GM21529 (cell line): ENCODE measurements around the gene DYNC2LI1.
"Not testable (repeated sequence)": the region's sequence is repeated elsewhere in the genome, so short reads cannot be mapped to it uniquely, and the experiment has no call there.

Source experiments
- ATAC-seq: cut with Tn5 transposase; IDR thresholded peaks from one replicate; pipeline ENCODE4 v1.9.1; 2021; ENCODE audit not compliant: unreplicated experiment

Gene DYNC2LI1

GRCh38 chr2:43773876-43774613 lies at the start of gene DYNC2LI1:
Gene DYNC2LI1 (plus strand): TSS chr2:43774039. CDS start chr2:43774139, 100 bp downstream.
- peak; percentile 100 for ATAC-seq

- ATAC-seq, result no peak
Measured at GRCh38 chr2:43724728-43725526, 48.9 kb upstream of the DYNC2LI1 start.

GRCh38 chr2:43725711-43726246 lies 48.1 kb upstream of the DYNC2LI1 start:
- ATAC-seq, result no peak

- not testable (repeated sequence) for ATAC-seq
Measured at GRCh38 chr2:43726961-43727633, 46.7 kb upstream of the DYNC2LI1 start.

GRCh38 chr2:43727634-43728014 lies 46.2 kb upstream of the DYNC2LI1 start:
- no peak for ATAC-seq

GRCh38 chr2:43729491-43730174 lies 44.2 kb upstream of the DYNC2LI1 start:
- no peak for ATAC-seq

GRCh38 chr2:43731211-43731610 lies 42.6 kb upstream of the DYNC2LI1 start:
- ATAC-seq, result no peak

- ATAC-seq, result no peak
Measured at GRCh38 chr2:43736637-43737036, 37.2 kb upstream of the DYNC2LI1 start.

GRCh38 chr2:43737097-43737854 lies 36.6 kb upstream of the DYNC2LI1 start:
- ATAC-seq, result no peak

- no peak for ATAC-seq
Measured at GRCh38 chr2:43737855-43738254, 36.0 kb upstream of the DYNC2LI1 start.

- ATAC-seq, result no peak
Measured at GRCh38 chr2:43738257-43738656, 35.6 kb upstream of the DYNC2LI1 start.

GRCh38 chr2:43743706-43744105 lies 30.1 kb upstream of the DYNC2LI1 start:
- no peak for ATAC-seq

- no peak for ATAC-seq
Measured at GRCh38 chr2:43745457-43745856, 28.4 kb upstream of the DYNC2LI1 start.

- ATAC-seq, result no peak
Measured at GRCh38 chr2:43748333-43748732, 25.5 kb upstream of the DYNC2LI1 start.

GRCh38 chr2:43749583-43749982 lies 24.3 kb upstream of the DYNC2LI1 start:
- ATAC-seq, result no peak

GRCh38 chr2:43751476-43751990 lies 22.3 kb upstream of the DYNC2LI1 start:
- ATAC-seq, result no peak

GRCh38 chr2:43752302-43752701 lies 21.5 kb upstream of the DYNC2LI1 start:
- ATAC-seq, result no peak

GRCh38 chr2:43754180-43754579 lies 19.7 kb upstream of the DYNC2LI1 start:
- ATAC-seq, result no peak

GRCh38 chr2:43758739-43759138 lies 15.1 kb upstream of the DYNC2LI1 start:
- ATAC-seq, result no peak

GRCh38 chr2:43759195-43759594 lies 14.6 kb upstream of the DYNC2LI1 start:
- no peak for ATAC-seq
